HepG2 (cell line): ENCODE measurements around the gene SNRNP27. TPM values are rescaled to one million over a fixed set of nuclear protein-coding genes. Genes with fewer than 3 reads are reported as not detected.

Experiments
- ARNTL ChIP-seq: sonication (generic); formaldehyde crosslinking; IDR thresholded peaks from 2 replicates; pipeline ENCODE4 v1.4.0; 2020; ENCODE audit warnings: mild to moderate bottlenecking, missing genetic modification reagents
- ATAD3A ChIP-seq: sonication (generic); formaldehyde crosslinking; IDR thresholded peaks from 2 replicates; pipeline ENCODE4 v1.4.0; 2020; ENCODE audit warnings: missing genetic modification reagents
- CBFB ChIP-seq: sonication (generic); formaldehyde crosslinking; IDR thresholded peaks from 2 replicates; pipeline ENCODE4 v1.4.0; 2020; ENCODE audit warnings: missing genetic modification reagents
- DNMT1 ChIP-seq: sonication (generic); formaldehyde crosslinking; IDR thresholded peaks from 2 replicates; pipeline ENCODE4 v1.5.1; 2020; ENCODE audit warnings: mild to moderate bottlenecking, missing genetic modification reagents
- FOSL1 ChIP-seq: sonication (generic); formaldehyde crosslinking; IDR thresholded peaks from 2 replicates; pipeline ENCODE4 v1.9.0; 2021; ENCODE audit warnings: missing genetic modification reagents, borderline replicate concordance
- HHEX ChIP-seq: IDR thresholded peaks from 2 replicates; pipeline ENCODE4 v1.6.1; 2016; ENCODE audit warnings: control low read depth
- HOXA3 ChIP-seq: sonication (generic); formaldehyde crosslinking; IDR thresholded peaks from 2 replicates; pipeline ENCODE4 v1.5.0; 2020; ENCODE audit warnings: missing genetic modification reagents
- KIAA2018 ChIP-seq: sonication (generic); formaldehyde crosslinking; IDR thresholded peaks from 2 replicates; pipeline ENCODE4 v1.5.0; 2020; ENCODE audit warnings: mild to moderate bottlenecking, missing genetic modification reagents, borderline replicate concordance
- MBNL3 ChIP-seq: fragments of 250-450 bp; sonication (Bioruptor Pico); conservative IDR thresholded peaks from 2 replicates; pipeline ENCODE4 v1.8.0; 2022; ENCODE audit warnings: mild to moderate bottlenecking, inconsistent platforms
- NBN ChIP-seq: fragments of 450-650 bp; conservative IDR thresholded peaks from 2 replicates; pipeline ENCODE4 v1.6.1; 2017
- NCOA5 ChIP-seq: sonication (generic); formaldehyde crosslinking; IDR thresholded peaks from 2 replicates; pipeline ENCODE4 v1.4.0; 2020; ENCODE audit warnings: missing genetic modification reagents
- PHB2 ChIP-seq: fragments of 450-650 bp; IDR thresholded peaks from 2 replicates; pipeline ENCODE4 v1.6.1; 2018; ENCODE audit not compliant: partially characterized antibody
- RAD21 ChIP-seq: fragments of 450-650 bp; formaldehyde crosslinking; IDR thresholded peaks from 2 replicates; pipeline ENCODE4 v1.5.0; 2020; ENCODE audit warnings: mild to moderate bottlenecking
- RXRA ChIP-seq: sonication (generic); formaldehyde crosslinking; IDR thresholded peaks from 2 replicates; pipeline ENCODE4 v1.5.1; 2020; ENCODE audit warnings: missing genetic modification reagents
- SMARCE1 ChIP-seq: fragments of 450-650 bp; IDR thresholded peaks from 2 replicates; pipeline ENCODE4 v1.6.1; 2017; ENCODE audit warnings: borderline replicate concordance
- TCF12 ChIP-seq, 2 experiments: fragments of 450-650 bp in 1 of 2; sonication (generic) in 1 of 2; formaldehyde crosslinking in 1 of 2; IDR thresholded peaks; 2 replicates each; pipeline versions ENCODE4 v1.6.1 to v1.8.0; 2017 to 2022; ENCODE audit warnings: antibody characterized with exemption in 1 of 2, mild to moderate bottlenecking in 1 of 2, missing genetic modification reagents in 1 of 2, moderate library complexity in 1 of 2
- THAP11 ChIP-seq: IDR thresholded peaks from 2 replicates; pipeline ENCODE4 v1.6.1; 2016; ENCODE audit warnings: missing biosample characterization, missing genetic modification reagents
- ZBTB25 ChIP-seq: IDR thresholded peaks from 2 replicates; pipeline ENCODE4 v1.6.1; 2018; ENCODE audit warnings: missing genetic modification reagents
- ZBTB7A ChIP-seq: sonication (generic); formaldehyde crosslinking; IDR thresholded peaks from 2 replicates; pipeline ENCODE4 v1.8.0; 2022; ENCODE audit warnings: mild to moderate bottlenecking, missing genetic modification reagents
- ZNF605 ChIP-seq: sonication (generic); formaldehyde crosslinking; IDR thresholded peaks from 2 replicates; pipeline ENCODE4 v1.8.0; 2022; ENCODE audit warnings: mild to moderate bottlenecking, missing genetic modification reagents
- ZNF777 ChIP-seq: sonication (generic); formaldehyde crosslinking; IDR thresholded peaks from 2 replicates; pipeline ENCODE4 v1.4.0; 2020; ENCODE audit warnings: missing genetic modification reagents
- ZNF891 ChIP-seq: sonication (generic); formaldehyde crosslinking; IDR thresholded peaks from 2 replicates; pipeline ENCODE4 v1.5.0; 2020; ENCODE audit warnings: mild to moderate bottlenecking, missing genetic modification reagents
- ZSCAN30 ChIP-seq: sonication (generic); formaldehyde crosslinking; IDR thresholded peaks from 2 replicates; pipeline ENCODE4 v1.5.0; 2020; ENCODE audit warnings: mild to moderate bottlenecking, missing genetic modification reagents
- polyA plus RNA-seq, 8 experiments: library from polyadenylated mRNA; depleted of rRNA in 3 of 8; stranded (reverse) in 7 of 8; unstranded in 1 of 8; fragments of >200 nt; fragmentation: Illumina TruSeq in 4 of 8; extraction: Trizol in 4 of 8; gene quantifications; 2 replicates each; pipeline versions ENCODE4 v1.2.1 to v1.2.3, GENCODE V29; 2011 to 2016; ENCODE audit warnings: low read depth in 4 of 8, missing spikeins in 1 of 8, mixed read lengths in 1 of 8; ENCODE audit not compliant: insufficient read depth in 1 of 8
- total RNA-seq, 5 experiments: library from RNA; depleted of rRNA; stranded (reverse); fragments of >200 nt; fragmentation: Illumina TruSeq; extraction: Trizol; gene quantifications; 2 replicates each; pipeline ENCODE4 v1.2.3, GENCODE V29; 2016; ENCODE audit warnings: low read depth in 1 of 5

The SNRNP27 gene
- total and polyA plus RNA-seq, 2 of the 13 experiments (the other 11 are each of a cell fraction or from before 2014, with no cell fraction given), result 49.8 to 54.6 TPM

GRCh38 chr2:69893684-69894551 is at the start of gene SNRNP27 (continued):
- no peak for TF ChIP-seq KIAA2018
- peak; percentile 93 for TF ChIP-seq ZNF891
- peak; percentile 92 for TF ChIP-seq ZNF605 (CRISPR knock-in tag)
- no peak for TF ChIP-seq ZSCAN30 (CRISPR knock-in tag)
- TF ChIP-seq TCF12 (IDR thresholded peaks at IDR 0.05), result no peak
- no peak for TF ChIP-seq TCF12 (CRISPR knock-in tag; IDR thresholded peaks at IDR 0.05)
- TF ChIP-seq ARNTL (CRISPR knock-in tag), result no peak; the same call in 1 of the 2 replicates
- peak; percentile 92 for TF ChIP-seq HOXA3
- no peak for TF ChIP-seq PHB2
- TF ChIP-seq ZBTB7A (CRISPR knock-in tag), result 0 out of 2 replicates have a peak, but pooled peaks have one; percentile 41
- no peak for TF ChIP-seq DNMT1 (CRISPR knock-in tag)
- 0 out of 2 replicates have a peak, but pooled peaks have one; percentile 42 for TF ChIP-seq CBFB (CRISPR knock-in tag)
- TF ChIP-seq HHEX (CRISPR knock-in tag), result no peak
- TF ChIP-seq NCOA5 (CRISPR knock-in tag), result no peak
- peak; percentile 46; the same call in 1 of the 2 replicates for TF ChIP-seq FOSL1 (CRISPR knock-in tag)
- peak; percentile 77 for TF ChIP-seq RXRA (CRISPR knock-in tag)
- TF ChIP-seq MBNL3 (CRISPR knock-in tag), result 0 out of 2 replicates have a peak, but pooled peaks have one; percentile 39
- TF ChIP-seq THAP11, result peak; percentile 95
- TF ChIP-seq RAD21 (CRISPR knock-in tag), result no peak
- TF ChIP-seq NBN, result no peak
- no peak for TF ChIP-seq SMARCE1
- peak; percentile 47; the same call in 1 of the 2 replicates for TF ChIP-seq ZNF777 (CRISPR knock-in tag)
- 0 out of 2 replicates have a peak, but pooled peaks have one; percentile 76 for TF ChIP-seq ATAD3A (CRISPR knock-in tag)
- peak; percentile 97 for TF ChIP-seq ZBTB25 (CRISPR knock-in tag)
